GM18951 (cell line): Measurements from ENCODE around the gene CSF2RB.

Experiments
- POLR2A ChIP-seq: IDR thresholded peaks from 4 replicates; pipeline ENCODE4 v1.6.1; 2011; ENCODE audit warnings: mild to moderate bottlenecking; ENCODE audit not compliant: insufficient read length, insufficient read depth; ENCODE audit errors: extremely low read depth
- in situ Hi-C: fragments of 300-500 bp; cut with MboI; formaldehyde crosslinking; loops from one replicate; pipeline ENCODE4 v1.12.0; 2022; ENCODE audit warnings: low sequenced_read_pairs, mixed read lengths, inconsistent platforms; ENCODE audit not compliant: unreplicated experiment

The CSF2RB gene

DNA sequence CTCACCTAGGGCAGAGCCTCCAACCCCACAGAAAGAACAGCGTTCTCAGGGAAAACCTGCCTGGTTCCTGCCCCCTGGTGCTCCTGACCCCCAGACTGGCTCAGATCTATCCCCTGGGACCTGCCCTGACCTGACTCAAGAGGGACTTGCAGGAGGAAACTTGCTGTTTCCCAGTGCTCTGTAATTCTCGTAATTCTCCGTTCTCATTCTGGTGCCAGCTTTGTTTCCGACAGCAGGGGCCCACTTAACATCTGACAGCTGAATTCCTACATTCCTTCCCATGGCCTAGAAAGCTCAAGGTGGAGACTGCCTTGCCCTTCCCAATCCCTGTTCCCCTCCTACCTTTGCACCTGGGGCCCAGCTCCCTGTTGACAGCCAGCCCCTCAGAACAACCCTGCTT, 12.5 kb upstream of the CSF2RB start:
- TF ChIP-seq POLR2A: no peak
- in situ Hi-C loops: no loop called here

- no peak for TF ChIP-seq POLR2A
- in situ Hi-C loops: no loop called here
Measured at GRCh38 chr22:36901411-36902142, 11.9 kb upstream of the CSF2RB start.

DNA sequence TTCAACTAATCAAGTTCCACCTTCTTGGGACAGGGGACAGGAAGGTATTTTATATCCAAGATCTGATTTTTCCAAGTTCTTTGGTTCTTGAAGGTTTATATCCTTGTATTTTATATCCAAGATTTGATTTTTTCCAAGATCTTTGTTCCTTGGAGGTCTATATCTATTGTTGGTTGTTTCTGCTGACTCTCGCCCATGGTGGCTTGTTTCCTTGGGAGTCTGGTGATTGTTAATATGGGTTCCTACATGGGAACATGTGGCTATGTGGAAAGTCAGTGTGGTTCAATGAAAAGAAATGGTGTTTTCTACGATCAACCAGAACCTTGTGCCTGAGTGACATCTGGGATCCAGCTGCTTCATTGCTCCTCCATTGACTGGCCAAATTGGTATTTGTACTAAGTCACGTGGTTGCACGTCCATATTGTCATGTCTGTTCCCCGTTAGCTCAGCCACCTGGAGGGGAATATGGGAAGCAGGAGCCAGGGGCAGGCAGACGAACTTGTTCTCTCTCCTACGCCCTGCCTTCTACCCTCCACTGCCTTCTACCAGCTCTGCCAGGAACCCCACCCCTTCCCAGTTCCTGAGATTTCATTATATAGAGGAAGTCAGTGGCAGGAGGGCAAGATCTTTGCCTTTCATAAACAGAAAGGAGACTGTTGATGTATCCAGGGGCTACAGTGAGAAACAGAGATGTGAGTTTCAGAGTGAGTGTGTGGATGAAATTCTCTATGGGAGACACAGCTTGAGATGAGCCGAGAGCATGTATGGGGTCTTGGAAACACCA, 11.1 kb upstream of the CSF2RB start:
- no peak for TF ChIP-seq POLR2A
- in situ Hi-C loops: no loop called here

- no peak for TF ChIP-seq POLR2A
- in situ Hi-C loops: no loop called here
Measured at GRCh38 chr22:36904260-36904880, 9.1 kb upstream of the CSF2RB start.

GRCh38 chr22:36907253-36908195, 5.9 kb upstream of the CSF2RB start:
- no peak for TF ChIP-seq POLR2A
- in situ Hi-C loops: no loop called here

DNA sequence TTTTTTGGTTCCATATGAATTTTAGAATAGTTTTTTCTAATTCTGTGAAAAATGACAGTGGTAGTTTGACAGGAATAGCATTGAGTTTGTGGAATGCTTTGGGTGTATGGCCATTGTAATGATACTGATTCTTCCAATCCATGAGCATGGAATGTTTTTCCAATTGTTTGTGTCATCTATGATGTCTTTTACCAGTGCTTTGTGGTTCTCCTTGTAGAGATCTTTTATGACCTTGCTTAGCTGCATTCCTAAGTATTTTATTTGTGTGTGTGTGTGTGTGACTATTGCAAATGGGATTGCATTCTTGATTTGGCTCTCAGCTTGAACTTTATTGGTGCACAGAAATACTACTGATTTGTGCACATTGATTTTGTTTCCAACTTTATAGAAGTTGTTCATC, 3.0 kb upstream of the CSF2RB start:
- no peak for TF ChIP-seq POLR2A
- in situ Hi-C loops: no loop called here

DNA sequence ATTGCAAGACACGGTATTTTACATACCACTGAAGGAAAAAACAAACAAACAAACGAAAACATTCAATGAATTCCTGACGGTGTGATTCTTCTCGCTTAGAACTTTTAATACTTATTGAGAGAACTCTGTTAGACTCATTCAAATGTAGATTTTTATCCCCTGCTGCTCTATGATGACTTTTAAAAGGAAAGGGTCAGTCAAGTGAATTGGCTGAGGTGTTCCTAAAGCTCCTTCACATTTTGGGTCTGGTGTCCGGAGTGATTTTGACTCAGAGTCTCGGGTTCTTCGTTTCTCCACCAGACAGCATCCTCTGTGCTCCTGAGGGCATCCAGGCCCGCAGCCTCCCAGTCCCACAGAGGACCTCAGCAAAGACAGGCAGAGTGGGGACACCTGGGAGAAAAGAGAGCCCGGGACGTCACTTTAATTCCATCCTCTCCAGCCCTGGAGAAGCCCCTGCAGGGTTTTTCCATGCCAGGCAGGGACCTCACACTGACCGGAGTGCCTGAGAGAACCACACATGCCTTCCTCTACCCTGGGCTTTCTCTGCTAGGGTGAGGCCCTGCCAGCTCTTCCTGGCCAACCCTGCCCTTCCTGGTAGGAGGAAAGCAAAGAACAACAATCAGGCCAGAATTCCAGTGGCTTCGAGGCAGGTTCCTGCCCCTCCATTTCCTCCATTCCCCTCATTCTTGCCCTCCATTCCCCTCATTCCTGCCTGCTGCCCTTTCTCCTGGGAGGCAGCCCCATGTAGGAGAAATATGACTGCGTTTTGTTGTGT, 1.4 kb upstream of the CSF2RB start:
- TF ChIP-seq POLR2A: no peak
- in situ Hi-C loops: no loop called here

DNA sequence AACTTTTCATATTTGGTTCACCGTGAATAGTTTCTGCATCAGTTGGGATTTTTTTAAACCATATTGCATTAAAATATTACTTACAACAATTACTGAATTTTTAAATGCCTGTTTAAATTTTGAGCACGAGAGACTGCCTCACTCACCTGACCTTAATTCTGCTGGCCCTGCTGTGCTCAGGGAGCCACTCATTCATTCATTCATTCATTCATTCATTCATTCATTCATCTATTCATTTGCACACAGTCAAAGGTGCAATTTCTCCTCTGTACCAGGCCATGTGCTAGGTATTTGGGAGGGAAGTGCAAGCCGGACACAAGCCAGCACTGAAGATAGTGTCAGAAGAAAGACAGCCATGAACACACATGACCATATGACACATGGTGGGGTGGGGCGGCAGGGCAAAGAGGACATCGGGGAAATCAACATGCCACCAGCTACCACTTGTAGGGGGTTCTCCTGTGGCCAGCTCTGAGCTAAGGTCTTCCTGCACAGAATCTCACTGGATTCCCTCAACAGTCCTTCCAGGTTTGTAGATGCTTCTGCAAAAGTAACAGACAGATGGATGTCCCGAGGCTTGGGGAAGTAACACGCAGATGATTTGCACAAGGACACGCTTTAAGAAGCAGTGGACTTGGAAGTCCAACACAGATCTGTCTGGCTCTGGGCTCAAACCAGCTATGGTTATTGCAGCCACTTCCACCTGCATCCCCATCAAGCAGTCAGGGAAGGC, 568 bp upstream of the CSF2RB start:
- TF ChIP-seq POLR2A: no peak
- in situ Hi-C loops: no loop called here

- no peak for TF ChIP-seq POLR2A
- in situ Hi-C loops: no loop called here
Measured at GRCh38 chr22:36914390-36914752, 943 bp downstream of the CSF2RB start.

- TF ChIP-seq POLR2A: no peak
- in situ Hi-C loops: no loop called here
Measured at GRCh38 chr22:36916034-36916433, 2.6 kb downstream of the CSF2RB start.

DNA sequence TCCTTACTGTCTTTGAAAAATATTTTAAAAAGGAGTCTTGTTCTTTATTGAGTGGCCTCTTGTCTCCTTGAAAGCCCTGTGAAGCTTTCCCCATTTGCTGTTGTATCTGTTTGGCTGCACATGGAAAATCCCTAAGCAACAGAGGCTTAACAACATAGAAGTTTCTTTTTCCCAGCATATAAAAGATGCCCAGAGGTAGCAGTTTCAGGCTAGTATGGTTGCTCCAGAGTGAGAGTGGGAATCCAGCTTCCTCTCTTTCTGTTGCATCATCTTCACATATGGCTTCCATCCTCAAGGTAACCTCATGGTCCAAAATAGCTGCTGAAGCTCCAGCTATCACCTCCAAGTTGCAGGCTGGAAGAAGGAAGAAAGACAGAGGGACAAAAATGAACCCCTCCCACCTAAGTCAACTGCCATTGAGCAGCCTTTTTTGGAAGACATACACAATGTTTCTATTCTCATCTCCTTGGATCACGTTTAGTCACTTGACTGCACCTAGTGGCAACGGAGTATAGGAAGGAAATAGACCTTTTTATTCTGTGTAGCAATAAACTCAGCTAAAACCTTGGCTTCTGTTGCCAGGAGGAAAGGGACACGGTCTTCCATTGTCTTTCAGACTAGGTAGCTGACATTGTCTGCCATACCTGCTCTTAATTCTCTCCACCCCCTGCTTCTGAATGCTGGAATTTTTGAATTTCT, 5.3 kb downstream of the CSF2RB start:
- TF ChIP-seq POLR2A: no peak
- in situ Hi-C loops: no loop called here
